Liver (tissue), 9 donors: ENCODE measurements around the gene TNFRSF12A. TPM values are rescaled to one million over a fixed set of nuclear protein-coding genes. Genes with fewer than 3 reads are reported as not detected.
"Not testable (repeated sequence)": the region's sequence is repeated elsewhere in the genome, so short reads cannot be mapped to it uniquely, and the experiment has no call there.

ENCODE experiments used
- DNase-seq: peaks from one replicate; pipeline ENCODE4 v3.0.0-alpha.2; 2017; ENCODE audit warnings: low spot score
- H3K27ac ChIP-seq, 2 donors: one replicate each; pipeline ENCODE4 v1.7.0; 2013; ENCODE audit warnings: inconsistent platforms in 2 of 2, low read length in 2 of 2, control low read depth in 1 of 2, low read depth in 1 of 2, mild to moderate bottlenecking in 1 of 2
- H3K27me3 ChIP-seq, 4 donors: one replicate each; pipeline versions ENCODE4 v1.6.1 to v1.7.0; 2013; ENCODE audit warnings: low read length in 3 of 4, inconsistent platforms in 1 of 4, mild to moderate bottlenecking in 1 of 4, moderate library complexity in 1 of 4; ENCODE audit not compliant: control insufficient read depth in 4 of 4, insufficient read depth in 4 of 4
- H3K36me3 ChIP-seq, 4 donors: one replicate each; pipeline versions ENCODE4 v1.6.1 to v1.7.0; 2013; ENCODE audit warnings: low read length in 3 of 4, mild to moderate bottlenecking in 3 of 4, low read depth in 1 of 4, moderate library complexity in 1 of 4; ENCODE audit not compliant: control insufficient read depth in 4 of 4, insufficient read depth in 3 of 4
- H3K4me1 ChIP-seq, 4 donors: one replicate each; pipeline versions ENCODE4 v1.6.1 to v1.7.0; 2013; ENCODE audit warnings: low read length in 3 of 4, mild to moderate bottlenecking in 3 of 4, moderate library complexity in 1 of 4; ENCODE audit not compliant: control insufficient read depth in 4 of 4, insufficient read depth in 4 of 4
- H3K4me3 ChIP-seq, 3 donors: one replicate each; pipeline versions ENCODE4 v1.6.1 to v1.7.0; 2013; ENCODE audit warnings: low read length in 3 of 3, control low read depth in 1 of 3, low read depth in 1 of 3, mild to moderate bottlenecking in 1 of 3
- H3K9ac ChIP-seq, 2 donors: one replicate each; pipeline ENCODE4 v1.7.0; 2013; ENCODE audit warnings: low read length in 2 of 2, mild to moderate bottlenecking in 2 of 2, moderate library complexity in 2 of 2, control low read depth in 1 of 2, low read depth in 1 of 2
- H3K9me3 ChIP-seq, 4 donors: one replicate each; pipeline versions ENCODE4 v1.6.1 to v1.7.0; 2013; ENCODE audit warnings: low read length in 3 of 4; ENCODE audit not compliant: control insufficient read depth in 4 of 4
- EGR1 ChIP-seq, 2 donors: IDR thresholded peaks; 2 replicates each; pipeline ENCODE4 v1.6.1; 2016 to 2018; ENCODE audit warnings: antibody characterized with exemption in 2 of 2, low read depth in 2 of 2
- FOXA2 ChIP-seq: IDR thresholded peaks from 2 replicates; pipeline ENCODE4 v1.6.1; 2016; ENCODE audit warnings: antibody characterized with exemption
- GABPA ChIP-seq, 2 donors: IDR thresholded peaks in 1 of 2; conservative IDR thresholded peaks in 1 of 2; 2 replicates each; pipeline ENCODE4 v1.6.1; 2016; ENCODE audit warnings: antibody characterized with exemption in 2 of 2, mild to moderate bottlenecking in 1 of 2, moderate library complexity in 1 of 2
- HNF4A ChIP-seq, 2 donors: conservative IDR thresholded peaks; 2 replicates each; pipeline ENCODE4 v1.6.1; 2016; ENCODE audit warnings: antibody characterized with exemption in 2 of 2, mild to moderate bottlenecking in 2 of 2
- HNF4G ChIP-seq: IDR thresholded peaks from 2 replicates; pipeline ENCODE4 v1.6.1; 2016; ENCODE audit warnings: antibody characterized with exemption
- JUND ChIP-seq, 2 donors: IDR thresholded peaks; 2 replicates each; pipeline ENCODE4 v1.6.1; 2016; ENCODE audit warnings: antibody characterized with exemption in 2 of 2
- RXRA ChIP-seq, 2 donors: IDR thresholded peaks; 2 replicates each; pipeline ENCODE4 v1.6.1; 2017 to 2018; ENCODE audit warnings: antibody characterized with exemption in 2 of 2, mild to moderate bottlenecking in 1 of 2
- SP1 ChIP-seq: IDR thresholded peaks from 2 replicates; pipeline ENCODE4 v1.6.1; 2018; ENCODE audit warnings: antibody characterized with exemption, mild to moderate bottlenecking
- TAF1 ChIP-seq: conservative IDR thresholded peaks from 2 replicates; pipeline ENCODE4 v1.6.1; 2016; ENCODE audit warnings: antibody characterized with exemption, mild to moderate bottlenecking
- WGBS: extraction: QIAGEN DNeasy Blood & Tissue Kit; methylation state at CpG from one replicate; pipeline ENCODE4 v1.1.7; 2013; 5-methylcytosine and 5-hydroxymethylcytosine counted together
- polyA plus RNA-seq, 2 donors: library from polyadenylated mRNA; stranded (reverse) in 1 of 2; unstranded in 1 of 2; fragments of 200-250 nt in 1 of 2; fragments of >200 nt in 1 of 2; fragmentation: Nextera tagmentation in 1 of 2; extraction: Ambion mirVana in 1 of 2; gene quantifications; one replicate each; pipeline versions ENCODE4 v1.2.1 to v1.2.3, GENCODE V29; 2013 to 2015
- total RNA-seq, 2 donors: library from RNA; depleted of rRNA; stranded (reverse); fragments of >200 nt; gene quantifications; one replicate each; pipeline ENCODE4 v1.2.3, GENCODE V29; 2014
- TF ChIP-seq, protein P1 (sequence below): fragments of 150-350 bp; IDR thresholded peaks from 2 replicates; pipeline ENCODE4 v1.5.1; 2017; ENCODE audit warnings: improper control_type of control experiment, low read depth, low read length; ENCODE audit not compliant: missing input control
- TF ChIP-seq, protein P2 (sequence below): IDR thresholded peaks from 2 replicates; pipeline ENCODE4 v1.6.1; 2016; ENCODE audit warnings: antibody characterized with exemption
- TF ChIP-seq, protein P3 (sequence below): IDR thresholded peaks from 2 replicates; pipeline ENCODE4 v1.6.1; 2016; ENCODE audit warnings: antibody characterized with exemption, mild to moderate bottlenecking
- TF ChIP-seq, protein P4 (sequence below): IDR thresholded peaks from 2 replicates; pipeline ENCODE4 v1.6.1; 2016; ENCODE audit warnings: antibody characterized with exemption
- TF ChIP-seq, protein P5 (sequence below): IDR thresholded peaks from 2 replicates; pipeline ENCODE4 v1.6.1; 2016; ENCODE audit warnings: antibody characterized with exemption
- donor health status: healthy.
- donor health status: healthy.
- donor health status: healthy.
- donor health status: healthy.
- donor health status: healthy.

Gene TNFRSF12A
- total and polyA plus RNA-seq, 4 donors, result 7.9 to 35.5 (median 9.1) TPM

DNA sequence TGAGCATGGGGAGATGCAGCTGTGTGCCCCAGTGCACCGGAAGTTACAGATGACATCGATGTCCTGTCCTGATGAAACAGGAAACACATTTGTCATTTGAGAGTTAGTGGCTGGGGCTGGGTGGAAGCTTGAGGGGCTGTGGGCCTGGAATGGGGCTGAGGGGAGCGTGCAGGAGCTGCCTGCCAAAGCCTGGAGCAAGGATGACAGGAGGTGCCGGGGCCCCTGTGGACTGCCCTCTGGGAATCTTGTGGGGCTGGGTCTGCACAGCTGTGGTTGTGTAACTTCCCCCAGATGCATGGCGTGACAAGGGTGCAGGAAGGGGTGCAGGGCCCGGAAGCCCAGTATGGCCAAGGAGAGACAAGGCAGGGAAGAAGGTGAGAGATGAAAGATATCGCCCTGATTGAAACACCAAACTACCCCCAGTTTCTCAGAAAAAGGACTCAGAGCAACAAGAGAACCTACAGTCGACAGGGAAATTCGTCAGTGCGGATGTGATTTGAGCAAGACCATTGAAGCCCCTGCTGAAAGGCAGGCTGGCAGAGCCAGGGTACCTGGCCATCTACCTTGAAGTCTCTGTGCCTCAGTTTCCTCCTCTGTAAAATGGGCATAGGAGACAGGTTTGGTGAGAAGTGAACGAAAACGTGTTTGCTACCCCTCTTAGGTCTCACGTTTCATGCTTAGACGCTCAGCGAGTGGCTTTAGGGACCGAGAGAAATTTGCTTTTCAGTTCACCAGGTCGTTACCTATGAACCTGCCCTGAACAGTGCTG, 35.0 kb downstream of the TNFRSF12A start:
- no peak overlapping the region for H3K9ac ChIP-seq
- no peaks in the 10 kb centered on the region for H3K27me3 ChIP-seq
- TF ChIP-seq JUND (IDR thresholded peaks at IDR 0.05) (no peak), HNF4A (conservative IDR thresholded peaks at IDR 0.05) (no peak), GABPA (IDR thresholded peaks at IDR 0.05 in 1 of 2, conservative IDR thresholded peaks at IDR 0.05 in 1 of 2) (no peak), TAF1 (no peak), EGR1 (IDR thresholded peaks at IDR 0.05; ENCODE audit: low read depth in 2 of 2) (no peak), HNF4G (no peak), SP1 (no peak)
- TF ChIP-seq, protein P1, sequence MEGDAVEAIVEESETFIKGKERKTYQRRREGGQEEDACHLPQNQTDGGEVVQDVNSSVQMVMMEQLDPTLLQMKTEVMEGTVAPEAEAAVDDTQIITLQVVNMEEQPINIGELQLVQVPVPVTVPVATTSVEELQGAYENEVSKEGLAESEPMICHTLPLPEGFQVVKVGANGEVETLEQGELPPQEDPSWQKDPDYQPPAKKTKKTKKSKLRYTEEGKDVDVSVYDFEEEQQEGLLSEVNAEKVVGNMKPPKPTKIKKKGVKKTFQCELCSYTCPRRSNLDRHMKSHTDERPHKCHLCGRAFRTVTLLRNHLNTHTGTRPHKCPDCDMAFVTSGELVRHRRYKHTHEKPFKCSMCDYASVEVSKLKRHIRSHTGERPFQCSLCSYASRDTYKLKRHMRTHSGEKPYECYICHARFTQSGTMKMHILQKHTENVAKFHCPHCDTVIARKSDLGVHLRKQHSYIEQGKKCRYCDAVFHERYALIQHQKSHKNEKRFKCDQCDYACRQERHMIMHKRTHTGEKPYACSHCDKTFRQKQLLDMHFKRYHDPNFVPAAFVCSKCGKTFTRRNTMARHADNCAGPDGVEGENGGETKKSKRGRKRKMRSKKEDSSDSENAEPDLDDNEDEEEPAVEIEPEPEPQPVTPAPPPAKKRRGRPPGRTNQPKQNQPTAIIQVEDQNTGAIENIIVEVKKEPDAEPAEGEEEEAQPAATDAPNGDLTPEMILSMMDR, result no peak
- TF ChIP-seq, protein P2, sequence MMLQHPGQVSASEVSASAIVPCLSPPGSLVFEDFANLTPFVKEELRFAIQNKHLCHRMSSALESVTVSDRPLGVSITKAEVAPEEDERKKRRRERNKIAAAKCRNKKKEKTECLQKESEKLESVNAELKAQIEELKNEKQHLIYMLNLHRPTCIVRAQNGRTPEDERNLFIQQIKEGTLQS, result no peak
- no peaks in the 10 kb centered on the region for H3K9me3 ChIP-seq
- H3K27ac ChIP-seq, result no peak overlapping the region
- no peak overlapping the region for H3K4me3 ChIP-seq
- WGBS, result 83% methylated on average over 17 of the region's 17 CpGs
- no peak for DNase-seq
- H3K36me3 ChIP-seq, result peaks cover 0 to 2% (median 0%) of the 10 kb centered on the region in 4 donors
- H3K4me1 ChIP-seq, result peaks cover 5 to 16% (median 13%) of the 10 kb centered on the region in 4 donors

DNA sequence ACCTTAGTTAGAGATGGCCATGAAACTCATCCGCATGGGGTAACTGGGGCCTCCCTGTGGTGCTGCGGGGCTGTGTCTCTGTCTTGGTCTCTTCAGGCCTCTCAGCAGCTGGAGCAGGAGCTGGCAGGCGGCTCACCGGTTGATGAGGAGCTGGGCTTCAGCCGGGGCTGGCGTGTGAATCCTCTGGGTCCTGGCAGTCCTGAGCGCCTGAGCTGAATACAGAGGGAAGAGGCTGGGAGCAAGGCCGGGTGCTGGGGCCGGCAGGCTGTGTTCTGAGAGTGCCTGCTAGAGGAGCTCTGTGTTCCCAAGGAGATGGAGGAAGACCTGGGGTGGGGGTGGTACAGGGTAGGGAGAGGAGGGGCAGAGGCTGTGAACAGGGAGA, 35.6 kb downstream of the TNFRSF12A start:
- H3K36me3 ChIP-seq, DNase-seq, H3K27ac ChIP-seq, H3K27me3 ChIP-seq, H3K4me3 ChIP-seq, H3K9me3 ChIP-seq, H3K9ac ChIP-seq: not testable (repeated sequence)
- peaks cover 6 to 18% (median 18%) of the 10 kb centered on the region in 4 donors for H3K4me1 ChIP-seq
- WGBS, result 78% methylated on average over 9 of the region's 9 CpGs

DNA sequence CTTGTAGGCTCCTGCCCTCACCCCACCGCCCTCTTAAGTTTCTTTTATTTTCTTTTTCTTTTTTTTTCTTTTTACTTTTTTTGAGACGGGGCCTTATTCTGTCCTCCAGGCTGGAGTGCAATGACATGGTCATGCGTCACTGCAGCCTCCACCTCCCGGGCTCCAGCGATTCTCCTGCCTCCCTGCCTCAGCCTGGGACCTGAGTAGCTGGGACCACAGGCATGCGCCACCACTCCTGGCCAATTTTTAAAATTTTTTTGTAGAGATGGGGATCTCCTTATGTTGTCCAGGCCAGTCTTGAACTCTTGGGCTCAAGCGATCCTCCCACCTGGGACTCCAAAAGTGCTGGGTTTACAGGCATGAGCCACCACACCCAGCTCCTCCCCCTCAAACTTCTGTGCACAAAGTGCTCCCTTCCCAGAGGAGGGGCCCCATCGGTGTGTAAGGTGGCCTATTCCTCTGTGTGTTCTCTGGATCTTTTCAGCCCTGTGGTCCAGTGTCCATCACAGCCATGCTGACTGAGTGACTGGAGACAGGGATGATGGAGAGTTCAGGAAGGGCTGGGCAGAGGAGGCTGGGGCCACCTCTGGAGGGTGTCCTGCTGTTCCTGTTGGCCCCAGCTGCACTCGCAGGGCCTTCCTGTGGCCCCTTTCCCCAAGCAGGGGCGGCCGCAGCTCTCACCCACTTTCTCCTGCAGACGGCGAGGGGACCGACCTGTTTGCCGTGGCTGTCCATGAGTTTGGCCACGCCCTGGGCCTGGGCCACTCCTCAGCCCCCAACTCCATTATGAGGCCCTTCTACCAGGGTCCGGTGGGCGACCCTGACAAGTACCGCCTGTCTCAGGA, 36.4 kb downstream of the TNFRSF12A start:
- Histone ChIP-seq H3K9me3 (no peaks in the 10 kb centered on the region), H3K9ac (no peak overlapping the region), H3K4me1 (peaks cover 6 to 18% (median 18%) of the 10 kb centered on the region in 4 donors), H3K27me3 (no peaks in the 10 kb centered on the region), H3K36me3 (peaks cover 0 to 2% (median 0%) of the 10 kb centered on the region in 4 donors), H3K27ac (no peak overlapping the region), H3K4me3 (no peak overlapping the region)
- 88% methylated on average over 19 of the region's 19 CpGs for whole genome bisulfite sequencing
- no peak for DNase-seq
- TF ChIP-seq, protein P3, sequence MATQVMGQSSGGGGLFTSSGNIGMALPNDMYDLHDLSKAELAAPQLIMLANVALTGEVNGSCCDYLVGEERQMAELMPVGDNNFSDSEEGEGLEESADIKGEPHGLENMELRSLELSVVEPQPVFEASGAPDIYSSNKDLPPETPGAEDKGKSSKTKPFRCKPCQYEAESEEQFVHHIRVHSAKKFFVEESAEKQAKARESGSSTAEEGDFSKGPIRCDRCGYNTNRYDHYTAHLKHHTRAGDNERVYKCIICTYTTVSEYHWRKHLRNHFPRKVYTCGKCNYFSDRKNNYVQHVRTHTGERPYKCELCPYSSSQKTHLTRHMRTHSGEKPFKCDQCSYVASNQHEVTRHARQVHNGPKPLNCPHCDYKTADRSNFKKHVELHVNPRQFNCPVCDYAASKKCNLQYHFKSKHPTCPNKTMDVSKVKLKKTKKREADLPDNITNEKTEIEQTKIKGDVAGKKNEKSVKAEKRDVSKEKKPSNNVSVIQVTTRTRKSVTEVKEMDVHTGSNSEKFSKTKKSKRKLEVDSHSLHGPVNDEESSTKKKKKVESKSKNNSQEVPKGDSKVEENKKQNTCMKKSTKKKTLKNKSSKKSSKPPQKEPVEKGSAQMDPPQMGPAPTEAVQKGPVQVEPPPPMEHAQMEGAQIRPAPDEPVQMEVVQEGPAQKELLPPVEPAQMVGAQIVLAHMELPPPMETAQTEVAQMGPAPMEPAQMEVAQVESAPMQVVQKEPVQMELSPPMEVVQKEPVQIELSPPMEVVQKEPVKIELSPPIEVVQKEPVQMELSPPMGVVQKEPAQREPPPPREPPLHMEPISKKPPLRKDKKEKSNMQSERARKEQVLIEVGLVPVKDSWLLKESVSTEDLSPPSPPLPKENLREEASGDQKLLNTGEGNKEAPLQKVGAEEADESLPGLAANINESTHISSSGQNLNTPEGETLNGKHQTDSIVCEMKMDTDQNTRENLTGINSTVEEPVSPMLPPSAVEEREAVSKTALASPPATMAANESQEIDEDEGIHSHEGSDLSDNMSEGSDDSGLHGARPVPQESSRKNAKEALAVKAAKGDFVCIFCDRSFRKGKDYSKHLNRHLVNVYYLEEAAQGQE, result no peak
- TF ChIP-seq GABPA (IDR thresholded peaks at IDR 0.05 in 1 of 2, conservative IDR thresholded peaks at IDR 0.05 in 1 of 2) (no peak), FOXA2 (no peak), HNF4G (no peak), HNF4A (conservative IDR thresholded peaks at IDR 0.05) (no peak), EGR1 (IDR thresholded peaks at IDR 0.05; ENCODE audit: low read depth in 2 of 2) (no peak), RXRA (IDR thresholded peaks at IDR 0.05) (no peak)
- TF ChIP-seq, protein P4, sequence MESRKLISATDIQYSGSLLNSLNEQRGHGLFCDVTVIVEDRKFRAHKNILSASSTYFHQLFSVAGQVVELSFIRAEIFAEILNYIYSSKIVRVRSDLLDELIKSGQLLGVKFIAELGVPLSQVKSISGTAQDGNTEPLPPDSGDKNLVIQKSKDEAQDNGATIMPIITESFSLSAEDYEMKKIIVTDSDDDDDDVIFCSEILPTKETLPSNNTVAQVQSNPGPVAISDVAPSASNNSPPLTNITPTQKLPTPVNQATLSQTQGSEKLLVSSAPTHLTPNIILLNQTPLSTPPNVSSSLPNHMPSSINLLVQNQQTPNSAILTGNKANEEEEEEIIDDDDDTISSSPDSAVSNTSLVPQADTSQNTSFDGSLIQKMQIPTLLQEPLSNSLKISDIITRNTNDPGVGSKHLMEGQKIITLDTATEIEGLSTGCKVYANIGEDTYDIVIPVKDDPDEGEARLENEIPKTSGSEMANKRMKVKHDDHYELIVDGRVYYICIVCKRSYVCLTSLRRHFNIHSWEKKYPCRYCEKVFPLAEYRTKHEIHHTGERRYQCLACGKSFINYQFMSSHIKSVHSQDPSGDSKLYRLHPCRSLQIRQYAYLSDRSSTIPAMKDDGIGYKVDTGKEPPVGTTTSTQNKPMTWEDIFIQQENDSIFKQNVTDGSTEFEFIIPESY, result no peak
- TF ChIP-seq, protein P5, sequence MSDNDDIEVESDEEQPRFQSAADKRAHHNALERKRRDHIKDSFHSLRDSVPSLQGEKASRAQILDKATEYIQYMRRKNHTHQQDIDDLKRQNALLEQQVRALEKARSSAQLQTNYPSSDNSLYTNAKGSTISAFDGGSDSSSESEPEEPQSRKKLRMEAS, result no peak
- TF ChIP-seq, protein P1, result no peak
